Gastroesophageal sphincter (tissue), 3 donors: ENCODE measurements around the gene C19orf25.
"Not testable (repeated sequence)": the region's sequence is repeated elsewhere in the genome, so short reads cannot be mapped to it uniquely, and the experiment has no call there.

Experiments
- CTCF ChIP-seq, 4 experiments: fragments of 200-600 bp in 2 of 4; fragments of 450-650 bp in 2 of 4; sonication (generic) in 1 of 4; IDR thresholded peaks; one replicate each; pipeline ENCODE4 v1.5.1; 2017 to 2019; ENCODE audit warnings: antibody characterized with exemption in 4 of 4, mild to moderate bottlenecking in 2 of 4, moderate library complexity in 2 of 4
- EP300 ChIP-seq: sonication (generic); formaldehyde crosslinking; IDR thresholded peaks from one replicate; pipeline ENCODE4 v1.6.1; 2017; ENCODE audit warnings: antibody characterized with exemption, mild to moderate bottlenecking
- POLR2A ChIP-seq, 2 donors: fragments of 450-650 bp; IDR thresholded peaks; one replicate each; pipeline ENCODE4 v1.6.1; 2017; ENCODE audit warnings: antibody characterized with exemption in 2 of 2, mild to moderate bottlenecking in 2 of 2, moderate library complexity in 1 of 2

- not testable (repeated sequence) for TF ChIP-seq CTCF (IDR thresholded peaks at IDR 0.05); POLR2A (IDR thresholded peaks at IDR 0.05); EP300
Measured at GRCh38 chr19:1519802-1520201, 40.8 kb upstream of the C19orf25 start.
